Ecto neural progenitor cell (in vitro differentiated cells): ENCODE results near the gene RAD54L2.
"Not testable (repeated sequence)": the region's sequence is repeated elsewhere in the genome, so short reads cannot be mapped to it uniquely, and the experiment has no call there.

Experiments used
- DNase-seq: peaks from one replicate; pipeline ENCODE4 v3.0.0-alpha.2; 2018; ENCODE audit warnings: low spot score

The RAD54L2 gene

DNA sequence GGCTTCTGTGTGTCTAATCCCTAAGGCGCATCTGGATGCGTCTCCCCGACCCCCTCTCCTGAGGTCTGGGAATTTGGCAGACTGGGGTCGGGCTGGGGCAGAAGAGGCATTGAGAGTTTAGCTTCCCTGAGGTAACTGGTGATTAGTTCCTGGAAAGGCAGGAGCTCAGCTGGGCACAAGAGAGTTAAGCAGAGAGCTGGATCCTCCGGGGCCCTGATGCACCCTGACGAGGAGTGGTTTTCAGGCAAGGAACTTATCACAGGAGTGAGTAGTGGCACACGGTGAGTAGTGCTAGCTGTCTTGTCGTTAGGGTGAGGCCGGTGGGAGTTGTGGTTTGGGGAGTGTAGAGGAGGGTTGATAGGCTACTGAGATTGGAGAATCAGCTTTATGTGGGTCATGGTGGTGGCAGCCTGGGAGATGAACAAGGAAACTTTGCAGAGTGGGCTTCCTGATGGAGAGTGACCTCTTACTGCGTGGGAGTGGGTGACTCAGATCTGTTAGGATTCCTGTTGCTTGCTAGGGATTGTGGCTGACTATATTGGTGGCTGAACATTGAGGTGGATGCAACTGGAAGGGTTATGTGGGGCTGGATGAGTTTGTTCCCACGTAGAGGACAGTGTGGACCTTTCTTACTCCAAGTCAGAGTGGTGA, 897 bp downstream of the RAD54L2 start:
- no peak for DNase-seq

DNA sequence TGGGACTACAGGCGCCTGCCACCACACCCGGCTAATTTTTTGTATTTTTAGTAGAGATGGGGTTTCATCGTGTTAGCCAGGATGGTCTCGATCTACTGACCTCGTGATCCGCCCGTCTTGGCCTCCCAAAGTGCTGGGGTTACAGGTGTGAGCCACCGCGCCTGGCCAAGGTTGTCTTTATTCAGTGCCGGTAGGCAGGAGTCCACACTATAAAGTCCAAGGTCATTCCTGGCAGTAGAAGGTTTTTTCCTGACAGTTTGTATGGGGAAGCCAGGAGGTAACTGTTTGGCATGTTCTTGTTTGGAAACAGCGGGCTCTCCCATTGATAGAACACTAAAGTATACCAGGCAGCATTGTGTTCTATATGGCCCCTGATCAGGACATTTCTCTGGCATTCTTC, 4.1 kb downstream of the RAD54L2 start:
- DNase-seq: not testable (repeated sequence)

DNA sequence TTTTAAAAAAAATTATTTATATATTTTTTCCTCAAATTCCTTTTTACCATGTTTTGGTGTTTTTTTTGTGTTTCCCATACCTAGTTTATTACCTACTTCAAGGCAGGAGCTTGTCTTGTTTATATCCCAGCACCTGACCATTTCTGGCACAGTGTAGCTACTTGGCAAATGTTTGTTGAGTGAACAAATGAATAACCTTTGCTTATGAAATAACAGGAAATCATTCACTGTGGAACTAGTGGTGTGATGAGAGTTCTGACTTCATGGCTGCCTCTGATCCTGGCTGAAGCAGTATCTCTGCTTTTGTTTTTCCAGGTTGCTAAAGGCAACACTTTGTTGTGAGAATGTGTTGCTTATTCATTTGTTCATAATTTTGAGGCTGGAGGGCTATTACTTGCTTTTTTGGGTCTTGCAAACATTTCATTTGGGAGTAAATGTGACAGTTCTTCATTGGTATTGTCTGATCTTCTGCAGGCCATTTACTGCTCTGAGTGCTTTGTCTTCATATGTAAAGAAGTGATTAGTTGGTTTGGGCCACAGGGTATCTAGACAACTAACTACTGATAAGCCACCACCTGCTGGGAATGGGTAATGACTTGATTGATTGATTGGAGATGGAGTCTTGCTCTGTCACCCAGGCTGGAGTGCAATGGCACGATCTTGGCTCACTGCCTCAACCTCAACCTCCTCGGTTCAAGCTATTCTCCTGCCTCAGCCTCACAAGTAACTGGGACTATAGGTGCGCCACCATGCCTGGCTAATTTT, 5.7 kb downstream of the RAD54L2 start:
- DNase-seq: no peak

DNA sequence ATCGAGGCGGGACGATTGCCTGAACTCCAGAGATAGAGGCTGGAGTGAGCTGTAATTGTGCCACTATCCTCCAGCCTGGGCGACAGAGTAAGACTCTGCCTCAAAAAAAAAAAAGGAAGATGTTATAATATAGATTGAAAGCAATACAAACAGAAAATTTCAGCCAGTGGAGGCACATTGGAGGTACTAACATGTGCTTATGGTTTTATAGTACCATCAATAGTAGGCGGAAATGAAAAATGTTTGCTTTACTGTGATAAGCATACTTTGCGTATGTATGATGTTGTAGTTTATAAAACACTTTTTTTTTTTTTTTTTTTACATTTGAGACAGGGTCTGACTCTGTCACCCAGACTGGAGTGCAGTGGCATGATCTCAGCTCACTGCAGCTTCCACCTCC, 8.8 kb downstream of the RAD54L2 start:
- no peak for DNase-seq

DNA sequence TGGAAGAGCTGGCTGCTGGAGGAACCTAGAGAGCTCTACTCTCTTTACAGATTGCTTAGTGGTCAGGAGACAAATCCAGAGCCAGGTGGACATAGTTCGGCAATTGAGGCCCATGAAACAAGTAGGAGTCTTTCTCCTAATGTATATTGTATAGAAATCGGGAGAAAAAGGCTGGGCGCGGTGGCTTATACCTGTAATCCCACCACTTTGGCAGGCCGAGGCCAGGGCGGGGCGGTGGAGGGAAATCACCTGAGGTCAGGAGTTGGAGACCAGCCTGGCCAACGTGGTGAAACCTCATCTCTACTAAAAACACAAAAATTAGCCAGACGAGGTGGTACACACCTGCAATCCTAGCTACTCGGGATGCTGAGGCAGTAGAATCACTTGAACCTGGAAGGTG, 10.8 kb downstream of the RAD54L2 start:
- DNase-seq: no peak

DNA sequence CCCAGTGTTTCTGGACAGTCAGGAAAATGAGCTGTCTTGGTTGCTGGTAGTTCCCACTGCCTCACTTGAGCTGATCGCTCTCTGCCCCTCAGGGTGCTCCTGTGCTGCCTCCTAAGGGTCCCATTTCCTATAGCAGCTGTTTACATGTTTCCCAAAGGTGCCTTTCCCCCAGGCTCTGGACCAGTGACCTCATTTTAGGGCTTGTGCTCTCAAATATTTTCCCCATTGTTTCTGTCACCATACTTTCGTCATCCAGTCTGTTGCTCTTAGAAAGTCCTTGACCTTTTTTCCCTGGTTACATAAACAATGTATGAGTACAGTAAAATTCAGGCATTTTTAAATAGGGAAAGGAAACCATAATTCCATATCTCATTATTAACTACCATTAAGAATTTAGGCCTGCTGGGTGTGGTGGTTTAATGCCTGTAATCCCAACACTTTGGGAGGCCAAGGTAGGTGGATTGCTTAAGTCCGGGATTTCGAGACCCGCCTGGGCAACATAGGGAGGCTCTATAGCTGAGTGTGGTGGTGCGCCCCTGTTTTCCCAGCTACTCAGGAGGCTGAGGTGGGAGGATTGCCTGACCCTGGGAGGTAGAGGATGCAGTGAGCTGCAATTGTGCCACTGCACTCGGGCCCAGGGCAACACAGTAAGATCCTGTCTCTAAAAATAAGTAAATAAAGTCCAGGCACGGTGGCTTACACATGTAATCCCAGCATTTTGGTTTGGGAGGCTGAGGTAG, 11.7 kb downstream of the RAD54L2 start:
- no peak for DNase-seq

DNA sequence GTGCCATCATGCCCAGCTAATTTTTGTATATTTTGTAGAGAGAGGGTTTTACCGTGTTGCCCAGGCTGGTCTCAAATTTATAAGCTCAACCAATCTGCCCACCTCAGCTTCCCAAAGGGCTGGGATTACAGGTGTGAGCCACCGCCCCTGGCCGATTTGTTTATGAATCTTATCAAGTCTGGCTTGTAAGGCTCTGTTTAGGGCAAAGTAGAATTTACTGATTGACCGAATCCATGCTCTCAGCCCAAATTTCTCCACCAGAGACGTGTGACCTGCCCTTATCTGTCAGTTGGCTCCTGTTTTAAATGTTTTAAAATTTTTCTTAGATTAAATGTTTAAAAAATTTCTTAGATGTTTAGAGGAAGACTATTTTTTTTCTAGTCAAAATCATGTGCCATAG, 19.5 kb downstream of the RAD54L2 start:
- no peak for DNase-seq

DNA sequence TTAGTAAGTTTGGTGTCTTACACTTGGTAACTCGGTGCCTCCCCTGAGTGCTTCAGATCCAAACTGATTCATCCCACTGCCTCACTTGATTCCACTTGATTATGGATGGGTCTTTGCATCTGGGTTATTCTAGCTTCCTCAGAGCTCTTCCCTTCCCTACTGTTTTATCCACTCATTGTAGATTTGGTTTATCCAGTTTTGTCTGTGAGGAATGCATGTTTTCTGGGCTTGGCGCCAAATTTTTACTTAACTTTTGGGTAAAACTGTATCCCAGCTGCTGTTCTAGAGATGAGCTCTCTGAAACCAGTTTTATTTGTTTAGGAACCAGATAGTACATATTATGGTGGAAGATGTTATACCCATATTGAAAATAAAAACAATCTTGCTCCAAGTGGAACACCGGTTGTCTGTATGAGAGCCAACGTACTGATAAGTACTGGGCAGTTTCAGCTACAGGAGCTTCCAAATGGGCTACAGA, 20.9 kb downstream of the RAD54L2 start:
- no peak for DNase-seq

DNA sequence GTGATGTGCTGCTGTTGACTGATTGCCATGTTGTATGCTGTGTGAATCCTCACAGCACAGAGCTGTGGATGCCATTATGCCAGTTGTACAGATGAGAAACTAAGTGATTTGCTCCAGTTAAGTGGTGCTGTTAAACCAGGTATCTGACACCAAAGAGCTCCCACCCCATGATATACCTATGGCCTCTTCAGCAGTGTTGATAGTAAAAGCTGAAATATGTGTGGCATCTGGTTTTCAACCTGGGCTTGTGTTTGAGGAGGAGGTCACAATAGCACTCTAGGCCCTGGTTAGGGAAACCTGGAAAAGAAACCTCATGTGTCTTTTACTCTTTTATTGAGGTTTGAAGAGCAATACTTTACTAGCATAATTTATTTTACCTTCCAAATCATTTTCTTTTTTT, 21.4 kb downstream of the RAD54L2 start:
- no peak for DNase-seq

DNA sequence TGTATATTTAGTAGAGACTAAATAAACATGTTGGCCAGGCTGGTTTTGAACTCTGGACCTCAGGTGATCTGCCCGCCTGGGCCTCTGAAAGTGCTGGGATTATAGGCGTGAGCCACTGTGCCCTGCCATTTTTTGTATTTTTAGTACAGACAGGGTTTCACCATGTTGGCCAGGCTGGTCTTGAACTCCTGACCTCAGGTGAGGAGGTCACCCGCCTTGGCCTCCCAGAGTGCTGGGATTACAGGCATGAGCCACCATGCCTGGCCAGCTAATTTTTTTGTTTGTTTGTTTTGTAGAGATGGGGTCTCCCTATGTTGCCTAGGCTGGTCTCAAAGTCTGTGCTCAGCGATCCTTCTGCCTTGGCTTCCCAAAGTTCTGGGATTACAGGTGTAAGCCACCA, 23.9 kb downstream of the RAD54L2 start:
- not testable (repeated sequence) for DNase-seq

DNA sequence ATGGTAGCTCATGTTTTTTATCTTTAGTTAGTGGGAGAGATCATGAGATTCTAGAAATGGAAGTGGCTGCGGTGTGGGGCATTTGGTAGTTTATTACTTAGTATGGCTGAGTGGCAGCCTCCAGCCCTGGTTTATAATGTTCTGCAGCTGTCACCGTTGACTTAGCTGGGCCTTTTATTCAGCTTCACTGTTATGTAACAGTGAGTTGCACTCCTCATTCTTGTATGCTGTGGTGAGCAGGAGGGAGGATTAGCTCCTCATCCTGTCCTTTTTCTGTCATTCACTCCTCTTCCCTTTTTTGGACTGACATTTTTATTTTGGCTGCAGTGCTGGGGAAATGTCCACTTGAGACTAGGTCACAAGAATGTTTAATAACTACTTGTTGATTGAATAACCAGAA, 29.5 kb downstream of the RAD54L2 start:
- DNase-seq: no peak

DNA sequence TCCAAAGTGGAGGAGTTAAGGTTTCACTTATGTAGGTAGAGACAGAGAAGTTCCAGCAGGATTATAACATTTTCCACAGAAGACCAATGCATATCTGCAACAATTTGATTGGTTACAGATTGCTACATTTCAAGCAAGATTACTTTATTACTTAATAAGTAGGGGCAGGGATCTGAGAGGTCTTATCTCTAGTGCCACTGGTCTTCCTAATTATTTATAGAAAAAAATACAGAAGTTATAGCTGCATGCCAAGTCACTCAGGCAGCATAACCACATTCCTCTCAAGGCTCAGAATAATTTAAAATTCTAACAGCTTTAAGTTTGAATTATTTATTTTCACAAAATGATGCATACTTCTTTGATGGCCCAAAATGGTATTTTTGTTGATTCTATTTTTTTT, 30.5 kb downstream of the RAD54L2 start:
- no peak for DNase-seq

DNA sequence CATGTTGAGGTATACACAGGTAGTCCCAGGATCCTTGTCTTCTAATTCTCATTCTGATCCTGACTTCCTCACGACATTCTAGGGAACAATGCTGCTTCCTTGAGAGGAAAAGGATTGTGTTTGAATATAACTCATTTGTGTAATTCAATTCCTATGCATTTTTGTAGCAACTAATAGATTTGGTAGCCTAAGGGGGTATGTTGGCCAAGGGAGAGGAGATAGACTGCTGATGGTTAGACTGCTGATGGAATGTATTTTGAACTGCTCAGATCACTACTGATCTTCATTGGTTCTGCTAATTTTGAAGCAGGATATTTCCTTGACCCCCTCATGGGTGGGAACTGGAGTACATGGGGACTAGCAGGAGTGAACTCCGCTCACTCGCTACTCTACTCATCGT, 39.7 kb downstream of the RAD54L2 start:
- DNase-seq: no peak

DNA sequence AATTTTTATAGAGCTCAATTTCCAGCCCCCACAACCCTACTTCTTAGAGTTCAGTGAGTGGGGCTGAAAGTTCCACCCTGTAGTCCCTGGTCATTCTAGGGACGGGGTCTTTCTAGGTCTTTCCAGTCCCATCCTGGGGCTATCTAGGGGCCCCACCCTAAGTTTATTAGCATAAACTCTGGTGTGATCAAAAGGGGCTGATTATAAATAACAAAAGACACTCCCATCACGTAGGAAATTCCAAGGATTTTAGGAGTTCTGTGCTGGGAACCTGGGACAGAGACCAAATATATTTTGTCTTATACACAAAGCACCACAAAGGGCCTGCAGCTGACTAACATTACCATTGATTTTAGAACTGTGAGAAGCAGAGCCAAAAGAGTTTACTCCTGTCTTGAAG, 41.9 kb downstream of the RAD54L2 start:
- DNase-seq: no peak

DNA sequence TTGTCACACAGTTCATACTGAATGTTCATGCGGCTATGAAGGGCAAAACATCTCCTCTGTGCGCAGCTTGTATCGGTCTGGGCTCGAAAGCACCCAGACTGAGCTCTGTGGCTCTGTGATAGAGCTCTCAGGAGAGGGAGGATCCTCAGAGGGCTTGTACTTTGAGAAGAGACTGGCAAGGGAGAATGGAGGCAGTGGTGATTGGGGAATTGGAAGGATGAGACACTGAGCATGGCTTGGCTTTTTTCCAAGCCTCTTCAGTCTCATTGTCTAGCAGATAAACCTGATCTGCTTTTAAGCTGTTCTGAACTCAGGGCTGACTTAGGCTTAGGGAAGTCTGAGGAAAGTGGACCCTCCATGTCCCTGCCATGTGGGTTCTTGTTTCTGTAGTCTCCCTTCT, 43.0 kb downstream of the RAD54L2 start:
- no peak for DNase-seq

DNA sequence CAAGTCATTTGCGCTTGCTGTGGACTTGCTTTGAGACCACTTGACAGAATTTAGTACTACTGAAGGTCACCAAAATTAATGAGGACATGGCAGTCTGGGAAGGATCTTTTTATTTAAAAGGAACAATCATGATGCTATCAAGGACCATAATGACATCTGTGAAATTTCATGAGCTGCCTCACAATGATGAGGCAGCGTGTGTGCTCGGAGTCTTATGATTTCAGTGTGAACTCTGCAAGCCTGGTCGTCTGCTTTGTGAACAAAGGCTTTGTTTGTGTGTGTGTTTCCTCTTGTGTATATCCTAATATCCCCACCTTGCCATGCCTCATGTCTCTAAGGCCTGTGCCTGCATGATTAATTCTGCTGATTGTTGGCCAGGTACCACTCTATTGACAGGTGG, 46.7 kb downstream of the RAD54L2 start:
- no peak for DNase-seq

DNA sequence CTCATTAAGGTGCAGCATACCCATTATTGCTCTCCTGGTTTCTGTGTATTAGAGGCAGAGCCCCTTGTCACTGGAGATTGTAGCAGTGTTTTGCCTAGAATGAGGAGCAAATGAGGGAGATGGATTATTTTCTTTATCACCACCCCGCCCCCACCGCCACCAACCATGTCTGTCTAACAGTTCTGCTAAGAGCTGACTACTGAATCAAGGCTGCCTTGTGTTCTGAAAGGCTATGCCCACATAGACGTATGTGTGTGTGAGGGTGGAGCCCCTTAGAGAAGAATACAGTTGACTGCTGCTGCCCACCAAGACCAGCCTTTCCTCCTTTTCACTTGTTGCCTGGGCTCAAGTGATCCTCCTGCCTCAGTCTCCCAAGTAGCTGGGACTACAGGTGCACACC, 47.4 kb downstream of the RAD54L2 start:
- no peak for DNase-seq
